Myocyte (in vitro differentiated cells): ENCODE results near the gene PTPRN2. TPM values are rescaled to one million over a fixed set of nuclear protein-coding genes. Genes with fewer than 3 reads are reported as not detected.

Experiments used
- DNase-seq: peaks from one replicate; pipeline ENCODE4 v3.0.0-alpha.2; 2012; ENCODE audit warnings: low read depth
- total RNA-seq: library from RNA; depleted of rRNA; stranded (reverse); fragments of >200 nt; gene quantifications from 2 replicates; pipeline ENCODE4 v1.2.3, GENCODE V29; 2014

PTPRN2 gene
- total RNA-seq, 1 donor from 2014 or later, result 0.24 TPM

GRCh38 chr7:157719008-157719682, 868.5 kb downstream of the PTPRN2 start:
- no peak for DNase-seq

- DNase-seq, result no peak
Observed at GRCh38 chr7:157718303-157719007, 869.2 kb downstream of the PTPRN2 start.

GRCh38 chr7:157717211-157718174, 870.1 kb downstream of the PTPRN2 start:
- DNase-seq, result no peak

- DNase-seq, result no peak
Observed at GRCh38 chr7:157715938-157716280, 871.7 kb downstream of the PTPRN2 start.

- no peak for DNase-seq
Observed at GRCh38 chr7:157715071-157715937, 872.3 kb downstream of the PTPRN2 start.

- no peak for DNase-seq
Observed at GRCh38 chr7:157714166-157715070, 873.2 kb downstream of the PTPRN2 start.

- no peak for DNase-seq
Observed at GRCh38 chr7:157713591-157713990, 874.0 kb downstream of the PTPRN2 start.

GRCh38 chr7:157712666-157713235, 874.9 kb downstream of the PTPRN2 start:
- DNase-seq, result no peak

GRCh38 chr7:157711353-157711888, 876.2 kb downstream of the PTPRN2 start:
- DNase-seq, result no peak

GRCh38 chr7:157710396-157710795, 877.2 kb downstream of the PTPRN2 start:
- DNase-seq, result no peak

GRCh38 chr7:157709531-157710251, 877.9 kb downstream of the PTPRN2 start:
- no peak for DNase-seq

GRCh38 chr7:157708919-157709295, 878.7 kb downstream of the PTPRN2 start:
- DNase-seq, result no peak

- DNase-seq, result no peak
Observed at GRCh38 chr7:157707983-157708918, 879.4 kb downstream of the PTPRN2 start.

GRCh38 chr7:157704365-157704764, 883.3 kb downstream of the PTPRN2 start:
- DNase-seq, result no peak

- DNase-seq, result no peak
Observed at GRCh38 chr7:157703534-157704195, 884.0 kb downstream of the PTPRN2 start.

- no peak for DNase-seq
Observed at GRCh38 chr7:157703131-157703530, 884.5 kb downstream of the PTPRN2 start.
